HUES48 (cell line): Measurements from ENCODE around the gene CDC37.
A peak's percentile ranks its signal among the peaks of the same experiment; 100 is the strongest.
"Not testable (repeated sequence)": the region's sequence is repeated elsewhere in the genome, so short reads cannot be mapped to it uniquely, and the experiment has no call there.

ENCODE experiments used
- H3K27ac ChIP-seq: one replicate; pipeline ENCODE4 v1.7.0; 2013; ENCODE audit warnings: low read depth, low read length, inconsistent platforms
- H3K27me3 ChIP-seq: 2 replicates; pipeline ENCODE4 v1.6.1; 2013; ENCODE audit warnings: mild to moderate bottlenecking, low read length; ENCODE audit not compliant: control insufficient read depth, insufficient read depth
- H3K36me3 ChIP-seq: 2 replicates; pipeline ENCODE4 v1.6.1; 2013; ENCODE audit warnings: low read length; ENCODE audit not compliant: control insufficient read depth, insufficient read depth
- H3K4me1 ChIP-seq: 2 replicates; pipeline ENCODE4 v1.6.1; 2013; ENCODE audit warnings: mild to moderate bottlenecking, low read length; ENCODE audit not compliant: control insufficient read depth, insufficient read depth
- H3K4me3 ChIP-seq: 2 replicates; pipeline ENCODE4 v1.5.1; 2013; ENCODE audit warnings: mild to moderate bottlenecking, low read depth, low read length
- H3K9ac ChIP-seq: 2 replicates; pipeline ENCODE4 v1.6.1; 2013; ENCODE audit warnings: mild to moderate bottlenecking, low read depth, low read length, moderate library complexity
- H3K9me3 ChIP-seq: 2 replicates; pipeline ENCODE4 v1.6.1; 2013; ENCODE audit warnings: low read length; ENCODE audit not compliant: control insufficient read depth, insufficient read depth

The CDC37 gene

GRCh38 chr19:10368101-10368803 lies 35.1 kb downstream of the CDC37 start:
- peaks cover 41% of the 10 kb centered on the region for H3K36me3 ChIP-seq

GRCh38 chr19:10366950-10367512 lies 36.3 kb downstream of the CDC37 start:
- H3K9ac ChIP-seq, H3K9me3 ChIP-seq, H3K4me1 ChIP-seq, H3K27ac ChIP-seq, H3K4me3 ChIP-seq, H3K27me3 ChIP-seq: not testable (repeated sequence)
- H3K36me3 ChIP-seq: peaks cover 44% of the 10 kb centered on the region

More at GRCh38 chr19:10368101-10368803, 35.1 kb downstream of the CDC37 start:
- Histone ChIP-seq H3K9ac (no peak overlapping the region), H3K27me3 (no peaks in the 10 kb centered on the region), H3K9me3 (no peaks in the 10 kb centered on the region), H3K27ac (no peak overlapping the region), H3K4me1 (no peaks in the 10 kb centered on the region), H3K4me3 (no peak overlapping the region)

- H3K4me3 ChIP-seq: no peak overlapping the region
- no peak overlapping the region for H3K27ac ChIP-seq
- no peaks in the 10 kb centered on the region for H3K9me3 ChIP-seq
- no peaks in the 10 kb centered on the region for H3K27me3 ChIP-seq
- no peak overlapping the region for H3K9ac ChIP-seq
- H3K4me1 ChIP-seq: no peaks in the 10 kb centered on the region
- peaks cover 54% of the 10 kb centered on the region for H3K36me3 ChIP-seq
These were observed 37.8 kb downstream of the CDC37 start for GRCh38 chr19:10365518-10365917.

DNA sequence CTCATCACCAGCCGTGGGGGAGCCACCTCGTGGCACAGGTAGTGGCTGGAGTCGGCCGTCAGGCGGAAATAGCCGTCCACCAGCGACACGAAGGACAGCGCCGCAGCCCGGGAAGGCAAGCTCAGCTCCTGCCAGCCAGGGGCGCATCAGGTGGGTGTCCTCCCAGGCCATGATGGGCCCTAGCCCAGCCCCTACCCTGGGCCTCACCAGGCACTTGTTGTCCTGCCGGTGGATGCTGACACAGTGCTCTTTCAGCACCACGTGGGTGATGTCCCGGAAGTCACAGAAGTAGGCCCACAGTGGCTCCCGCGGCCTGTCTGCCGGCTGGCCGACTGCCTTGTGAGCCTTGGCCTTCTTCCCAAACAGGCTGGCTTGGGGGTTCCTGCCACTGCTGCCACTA lies 38.7 kb downstream of the CDC37 start:
- Histone ChIP-seq H3K4me1 (no peaks in the 10 kb centered on the region), H3K9me3 (no peaks in the 10 kb centered on the region), H3K36me3 (peaks cover 54% of the 10 kb centered on the region), H3K27ac (no peak overlapping the region), H3K9ac (no peak overlapping the region), H3K4me3 (no peak overlapping the region), H3K27me3 (no peaks in the 10 kb centered on the region)

DNA sequence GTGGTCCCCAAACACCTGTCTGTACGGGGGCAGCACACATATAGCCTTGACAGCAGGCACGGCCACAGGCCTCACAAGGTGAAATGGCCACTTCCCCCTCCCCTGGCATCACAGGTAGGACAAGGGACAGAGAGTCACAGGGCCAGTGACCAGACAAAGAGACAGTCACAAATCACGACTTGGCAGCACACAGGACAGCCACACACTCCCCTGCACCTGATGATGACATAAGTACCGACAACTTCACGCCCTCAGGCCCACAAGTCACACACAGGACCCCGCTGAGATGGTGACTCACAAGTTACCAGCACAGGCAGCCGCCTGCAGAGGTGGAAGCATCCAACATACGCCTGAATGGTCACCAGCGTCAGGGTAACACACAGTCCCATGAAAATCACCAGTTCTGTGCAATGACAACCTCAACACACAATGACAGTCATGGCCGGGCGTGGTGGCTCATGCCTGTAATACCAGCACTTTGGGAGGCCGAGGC lies 39.5 kb downstream of the CDC37 start:
- H3K27ac ChIP-seq: no peak overlapping the region
- H3K9me3 ChIP-seq: no peaks in the 10 kb centered on the region

GRCh38 chr19:10362259-10362658 lies 41.1 kb downstream of the CDC37 start:
- Histone ChIP-seq H3K36me3 (peaks cover 61% of the 10 kb centered on the region), H3K4me1 (no peaks in the 10 kb centered on the region), H3K27me3 (no peaks in the 10 kb centered on the region)

More for the DNA sequence above, 39.5 kb downstream of the CDC37 start:
- Histone ChIP-seq H3K27me3 (no peaks in the 10 kb centered on the region), H3K36me3 (peaks cover 57% of the 10 kb centered on the region), H3K4me1 (no peaks in the 10 kb centered on the region), H3K4me3 (no peak overlapping the region), H3K9ac (no peak overlapping the region)

GRCh38 chr19:10361569-10362011 lies 41.8 kb downstream of the CDC37 start:
- Histone ChIP-seq H3K36me3 (peaks cover 59% of the 10 kb centered on the region), H3K27me3 (no peaks in the 10 kb centered on the region), H3K9ac (no peak overlapping the region), H3K9me3 (no peaks in the 10 kb centered on the region), H3K27ac (no peak overlapping the region), H3K4me3 (no peak overlapping the region), H3K4me1 (no peaks in the 10 kb centered on the region)

More at GRCh38 chr19:10362259-10362658, 41.1 kb downstream of the CDC37 start:
- Histone ChIP-seq H3K9ac (no peak overlapping the region), H3K9me3 (no peaks in the 10 kb centered on the region), H3K4me3 (no peak overlapping the region), H3K27ac (no peak overlapping the region)

GRCh38 chr19:10356431-10356830 lies 46.9 kb downstream of the CDC37 start:
- Histone ChIP-seq H3K4me1 (no peaks in the 10 kb centered on the region), H3K9me3 (no peaks in the 10 kb centered on the region), H3K4me3 (no peak overlapping the region), H3K27me3 (no peaks in the 10 kb centered on the region), H3K9ac (no peak overlapping the region), H3K27ac (no peak overlapping the region), H3K36me3 (peaks cover 23% of the 10 kb centered on the region)

- no peak overlapping the region for H3K9ac ChIP-seq
- H3K27ac ChIP-seq: peak overlapping the region; percentile 72
- no peaks in the 10 kb centered on the region for H3K4me1 ChIP-seq
- H3K4me3 ChIP-seq: peak overlapping the region; percentile 75
- H3K36me3 ChIP-seq: peaks cover 26% of the 10 kb centered on the region
- H3K27me3 ChIP-seq: no peaks in the 10 kb centered on the region
- no peaks in the 10 kb centered on the region for H3K9me3 ChIP-seq
These were observed 49.5 kb downstream of the CDC37 start for GRCh38 chr19:10353793-10354391.

- Histone ChIP-seq H3K36me3 (peaks cover 21% of the 10 kb centered on the region), H3K27me3 (no peaks in the 10 kb centered on the region), H3K9ac (peak overlapping the region; percentile 67), H3K9me3 (no peaks in the 10 kb centered on the region), H3K4me3 (peak overlapping the region; percentile 75), H3K4me1 (no peaks in the 10 kb centered on the region), H3K27ac (peak overlapping the region; percentile 72)
These were observed 50.3 kb downstream of the CDC37 start for GRCh38 chr19:10352764-10353671.
